ENCODE data around the gene PLA2G2C. TPM values are rescaled to one million over a fixed set of nuclear protein-coding genes. Genes with fewer than 3 reads are reported as not detected.

PLA2G2C gene
- total RNA-seq, 3 donors from 2014 or later (not counting 1 experiment from before 2014, with no cell fraction given), result not detected

- DNase-seq (no peak), ATAC-seq (no peak)
- Mint-ChIP-seq H3K4me3 (no peak overlapping the region), H3K36me3 (no peaks in the 10 kb centered on the region), H3K4me1 (peaks cover 11 to 21% of the 10 kb centered on the region in 2 donors), H3K27ac (peak overlapping the region in 1 of 2 donors; percentile 34), H3K9me3 (peaks cover 6 to 7% of the 10 kb centered on the region in 2 donors), H3K27me3 (ENCODE audit: low read depth in 2 of 2) (no peaks in the 10 kb centered on the region)
- Histone ChIP-seq H3K27ac (ENCODE audit: low read length) (no peak overlapping the region), H3K4me1 (ENCODE audit: control insufficient read depth, insufficient read depth, low read length) (peaks cover 11% of the 10 kb centered on the region), H3K9me3 (ENCODE audit: control insufficient read depth, insufficient read depth, low read length) (no peaks in the 10 kb centered on the region), H3K36me3 (ENCODE audit: control insufficient read depth, insufficient read depth, low read length) (no peaks in the 10 kb centered on the region), H3K27me3 (ENCODE audit: control insufficient read depth, insufficient read depth, low read length) (no peaks in the 10 kb centered on the region), H3K4me3 (ENCODE audit: low read length) (no peak overlapping the region)
- intact Hi-C loops (cut with micrococcal nuclease), result no loop called here
- TF ChIP-seq CTCF (IDR thresholded peaks at IDR 0.05), result no peak
- 93% methylated on average over 6 of the region's 6 CpGs for WGBS (ENCODE audit: insufficient coverage)
Observed at GRCh38 chr1:20180129-20180843, 6.0 kb downstream of the PLA2G2C start.

GRCh38 chr1:20179371-20180128 lies 6.8 kb downstream of the PLA2G2C start:
- TF ChIP-seq CTCF (IDR thresholded peaks at IDR 0.05), result no peak
- DNase-seq, result no peak
- Histone ChIP-seq H3K4me1 (ENCODE audit: control insufficient read depth, insufficient read depth, low read length) (peaks cover 4% of the 10 kb centered on the region), H3K4me3 (ENCODE audit: low read length) (no peak overlapping the region), H3K27me3 (ENCODE audit: control insufficient read depth, insufficient read depth, low read length) (no peaks in the 10 kb centered on the region), H3K9me3 (ENCODE audit: control insufficient read depth, insufficient read depth, low read length) (no peaks in the 10 kb centered on the region), H3K36me3 (ENCODE audit: control insufficient read depth, insufficient read depth, low read length) (no peaks in the 10 kb centered on the region), H3K27ac (ENCODE audit: low read length) (no peak overlapping the region)
- intact Hi-C loops (cut with micrococcal nuclease), result no loop called here
- H3K4me1 Mint-ChIP-seq, result peaks cover 4 to 14% of the 10 kb centered on the region in 2 donors
- H3K9me3 Mint-ChIP-seq, result peaks cover 6 to 7% of the 10 kb centered on the region in 2 donors
- no peaks in the 10 kb centered on the region for H3K27me3 Mint-ChIP-seq (ENCODE audit: low read depth in 2 of 2)
- no peak for ATAC-seq
- peak overlapping the region in 1 of 2 donors; percentile 34 for H3K27ac Mint-ChIP-seq
- H3K36me3 Mint-ChIP-seq, result no peaks in the 10 kb centered on the region
- WGBS (ENCODE audit: insufficient coverage), result 95% methylated on average over 2 of the region's 2 CpGs
- no peak overlapping the region for H3K4me3 Mint-ChIP-seq

- no peak overlapping the region for H3K4me3 Mint-ChIP-seq
- H3K9me3 Mint-ChIP-seq, result peaks cover 5 to 6% of the 10 kb centered on the region in 2 donors
- Histone ChIP-seq H3K4me1 (ENCODE audit: control insufficient read depth, insufficient read depth, low read length) (no peaks in the 10 kb centered on the region), H3K27me3 (ENCODE audit: control insufficient read depth, insufficient read depth, low read length) (no peaks in the 10 kb centered on the region), H3K27ac (ENCODE audit: low read length) (no peak overlapping the region), H3K4me3 (ENCODE audit: low read length) (no peak overlapping the region), H3K9me3 (ENCODE audit: control insufficient read depth, insufficient read depth, low read length) (no peaks in the 10 kb centered on the region), H3K36me3 (ENCODE audit: control insufficient read depth, insufficient read depth, low read length) (no peaks in the 10 kb centered on the region)
- WGBS (ENCODE audit: insufficient coverage), result 83% methylated on average over 13 of the region's 13 CpGs
- peaks cover 0 to 10% of the 10 kb centered on the region in 2 donors for H3K4me1 Mint-ChIP-seq
- no peak for DNase-seq
- H3K36me3 Mint-ChIP-seq, result no peaks in the 10 kb centered on the region
- peak overlapping the region in 1 of 2 donors; percentile 34 for H3K27ac Mint-ChIP-seq
- no peak for ATAC-seq
- TF ChIP-seq CTCF (IDR thresholded peaks at IDR 0.05), result no peak
- no peaks in the 10 kb centered on the region for H3K27me3 Mint-ChIP-seq (ENCODE audit: low read depth in 2 of 2)
- intact Hi-C loops (cut with micrococcal nuclease), result no loop called here
Observed at GRCh38 chr1:20178634-20179370, 7.5 kb downstream of the PLA2G2C start.

Measured in natural killer cell (primary cell).